Measurements from ENCODE around the gene TMBIM6.
A peak's percentile ranks its signal among the peaks of the same experiment; 100 is the strongest.
"Not testable (repeated sequence)": the region's sequence is repeated elsewhere in the genome, so short reads cannot be mapped to it uniquely, and the experiment has no call there.

The TMBIM6 gene

GRCh38 chr12:49741882-49742620, 694 bp downstream of the TMBIM6 start:
- H3K27me3 Mint-ChIP-seq (ENCODE audit: low read depth) = no peaks in the 10 kb centered on the region
- peak overlapping the region; percentile 99 for H3K27ac Mint-ChIP-seq
- peaks cover 33% of the 10 kb centered on the region for H3K4me1 Mint-ChIP-seq (ENCODE audit: low read depth)
- DNase-seq (ENCODE audit: low spot score) = peak; percentile 87
- no peaks in the 10 kb centered on the region for H3K9me3 Mint-ChIP-seq
- H3K4me3 Mint-ChIP-seq = peak overlapping the region; percentile 95
- H3K36me3 Mint-ChIP-seq (ENCODE audit: low read depth) = peaks cover 32% of the 10 kb centered on the region

- no peak for DNase-seq (ENCODE audit: low spot score)
- Mint-ChIP-seq H3K27ac (peak overlapping the region; percentile 28), H3K36me3 (ENCODE audit: low read depth) (peaks cover 45% of the 10 kb centered on the region), H3K9me3 (no peaks in the 10 kb centered on the region), H3K4me3 (peak overlapping the region; percentile 53), H3K4me1 (ENCODE audit: low read depth) (peaks cover 50% of the 10 kb centered on the region), H3K27me3 (ENCODE audit: low read depth) (no peaks in the 10 kb centered on the region)
These were observed 3.1 kb downstream of the TMBIM6 start for GRCh38 chr12:49744363-49744885.

- H3K36me3 Mint-ChIP-seq (ENCODE audit: low read depth) = peaks cover 62% of the 10 kb centered on the region
- no peaks in the 10 kb centered on the region for H3K9me3 Mint-ChIP-seq
- no peak for DNase-seq (ENCODE audit: low spot score)
- peak overlapping the region; percentile 74 for H3K27ac Mint-ChIP-seq
- H3K27me3 Mint-ChIP-seq (ENCODE audit: low read depth) = no peaks in the 10 kb centered on the region
- H3K4me1 Mint-ChIP-seq (ENCODE audit: low read depth) = peaks cover 74% of the 10 kb centered on the region
- H3K4me3 Mint-ChIP-seq = peak overlapping the region; percentile 81
These were observed 6.9 kb downstream of the TMBIM6 start for GRCh38 chr12:49748306-49748705.

GRCh38 chr12:49748800-49749199, 7.4 kb downstream of the TMBIM6 start:
- H3K4me3 Mint-ChIP-seq = peak overlapping the region; percentile 81

GRCh38 chr12:49750027-49750995, 9.0 kb downstream of the TMBIM6 start:
- Mint-ChIP-seq H3K9me3 (no peaks in the 10 kb centered on the region), H3K27me3 (ENCODE audit: low read depth) (no peaks in the 10 kb centered on the region), H3K4me1 (ENCODE audit: low read depth) (peaks cover 63% of the 10 kb centered on the region), H3K4me3 (peak overlapping the region; percentile 81), H3K27ac (peak overlapping the region; percentile 81), H3K36me3 (ENCODE audit: low read depth) (peaks cover 64% of the 10 kb centered on the region)
- peak; percentile 67 for DNase-seq (ENCODE audit: low spot score)

More at GRCh38 chr12:49748800-49749199, 7.4 kb downstream of the TMBIM6 start:
- Mint-ChIP-seq H3K27ac (peak overlapping the region; percentile 35), H3K4me1 (ENCODE audit: low read depth) (peaks cover 74% of the 10 kb centered on the region), H3K36me3 (ENCODE audit: low read depth) (peaks cover 62% of the 10 kb centered on the region), H3K9me3 (no peaks in the 10 kb centered on the region), H3K27me3 (ENCODE audit: low read depth) (no peaks in the 10 kb centered on the region)
- no peak for DNase-seq (ENCODE audit: low spot score)

- H3K4me1 Mint-ChIP-seq (ENCODE audit: low read depth) = peaks cover 63% of the 10 kb centered on the region
- DNase-seq (ENCODE audit: low spot score) = no peak
- no peaks in the 10 kb centered on the region for H3K27me3 Mint-ChIP-seq (ENCODE audit: low read depth)
- peak overlapping the region; percentile 81 for H3K4me3 Mint-ChIP-seq
- peak overlapping the region; percentile 81 for H3K27ac Mint-ChIP-seq
- H3K36me3 Mint-ChIP-seq (ENCODE audit: low read depth) = peaks cover 71% of the 10 kb centered on the region
- no peaks in the 10 kb centered on the region for H3K9me3 Mint-ChIP-seq
These were observed 9.6 kb downstream of the TMBIM6 start for GRCh38 chr12:49750996-49751393.

- no peaks in the 10 kb centered on the region for H3K27me3 Mint-ChIP-seq (ENCODE audit: low read depth)
- H3K4me1 Mint-ChIP-seq (ENCODE audit: low read depth) = peaks cover 48% of the 10 kb centered on the region
- H3K9me3 Mint-ChIP-seq = no peaks in the 10 kb centered on the region
- peaks cover 78% of the 10 kb centered on the region for H3K36me3 Mint-ChIP-seq (ENCODE audit: low read depth)
- H3K4me3 Mint-ChIP-seq = peak overlapping the region; percentile 63
- DNase-seq (ENCODE audit: low spot score) = no peak
- H3K27ac Mint-ChIP-seq = peak overlapping the region; percentile 83
These were observed 20.5 kb downstream of the TMBIM6 start for GRCh38 chr12:49761677-49762467.

- peaks cover 72% of the 10 kb centered on the region for H3K36me3 Mint-ChIP-seq (ENCODE audit: low read depth)
- H3K9me3 Mint-ChIP-seq = no peaks in the 10 kb centered on the region
- DNase-seq (ENCODE audit: low spot score) = peak; percentile 29
- peaks cover 45% of the 10 kb centered on the region for H3K4me1 Mint-ChIP-seq (ENCODE audit: low read depth)
- H3K27ac Mint-ChIP-seq = peak overlapping the region; percentile 81
- H3K27me3 Mint-ChIP-seq (ENCODE audit: low read depth) = peaks cover under 1% of the 10 kb centered on the region
- peak overlapping the region; percentile 63 for H3K4me3 Mint-ChIP-seq
These were observed 21.1 kb downstream of the TMBIM6 start for GRCh38 chr12:49762468-49762847.

- peaks cover 2% of the 10 kb centered on the region for H3K27me3 Mint-ChIP-seq (ENCODE audit: low read depth)
- no peaks in the 10 kb centered on the region for H3K9me3 Mint-ChIP-seq
- H3K27ac Mint-ChIP-seq = peak overlapping the region; percentile 81
- H3K4me3 Mint-ChIP-seq = peak overlapping the region; percentile 63
- H3K36me3 Mint-ChIP-seq (ENCODE audit: low read depth) = peaks cover 66% of the 10 kb centered on the region
- DNase-seq (ENCODE audit: low spot score) = peak; percentile 71
- peaks cover 45% of the 10 kb centered on the region for H3K4me1 Mint-ChIP-seq (ENCODE audit: low read depth)
These were observed 21.7 kb downstream of the TMBIM6 start for GRCh38 chr12:49763006-49763591.

- Mint-ChIP-seq H3K36me3 (ENCODE audit: low read depth) (peaks cover 55% of the 10 kb centered on the region), H3K4me1 (ENCODE audit: low read depth) (peaks cover 43% of the 10 kb centered on the region), H3K27me3 (ENCODE audit: low read depth) (peaks cover 2% of the 10 kb centered on the region), H3K27ac (peak overlapping the region; percentile 81), H3K4me3 (peak overlapping the region; percentile 63), H3K9me3 (no peaks in the 10 kb centered on the region)
- DNase-seq (ENCODE audit: low spot score) = no peak
These were observed 22.8 kb downstream of the TMBIM6 start for GRCh38 chr12:49764126-49764525.

GRCh38 chr12:49766115-49766455, 24.7 kb downstream of the TMBIM6 start:
- Mint-ChIP-seq H3K4me1 (ENCODE audit: low read depth) (peaks cover 40% of the 10 kb centered on the region), H3K27me3 (ENCODE audit: low read depth) (peaks cover 2% of the 10 kb centered on the region), H3K4me3 (no peak overlapping the region), H3K9me3 (no peaks in the 10 kb centered on the region), H3K27ac (no peak overlapping the region), H3K36me3 (ENCODE audit: low read depth) (peaks cover 48% of the 10 kb centered on the region)
- no peak for DNase-seq (ENCODE audit: low spot score)

GRCh38 chr12:49767333-49767732, 26.0 kb downstream of the TMBIM6 start:
- H3K27ac Mint-ChIP-seq = no peak overlapping the region

GRCh38 chr12:49773102-49773501, 31.7 kb downstream of the TMBIM6 start:
- not testable (repeated sequence) for H3K27me3 Mint-ChIP-seq (ENCODE audit: low read depth)

More at GRCh38 chr12:49767333-49767732, 26.0 kb downstream of the TMBIM6 start:
- Mint-ChIP-seq H3K36me3 (ENCODE audit: low read depth) (peaks cover 35% of the 10 kb centered on the region), H3K9me3 (no peaks in the 10 kb centered on the region), H3K4me1 (ENCODE audit: low read depth) (peaks cover 28% of the 10 kb centered on the region), H3K27me3 (ENCODE audit: low read depth) (peaks cover 2% of the 10 kb centered on the region), H3K4me3 (no peak overlapping the region)
- no peak for DNase-seq (ENCODE audit: low spot score)

More at GRCh38 chr12:49773102-49773501, 31.7 kb downstream of the TMBIM6 start:
- not testable (repeated sequence) for H3K27ac Mint-ChIP-seq; H3K9me3 Mint-ChIP-seq; H3K4me3 Mint-ChIP-seq; DNase-seq (ENCODE audit: low spot score); H3K36me3 Mint-ChIP-seq (ENCODE audit: low read depth)
- peaks cover 11% of the 10 kb centered on the region for H3K4me1 Mint-ChIP-seq (ENCODE audit: low read depth)
